Spleen (tissue), 11 donors: Measurements from ENCODE around the gene CPO. TPM values are rescaled to one million over a fixed set of nuclear protein-coding genes. Genes with fewer than 3 reads are reported as not detected.

ENCODE experiments used
- DNase-seq: peaks from one replicate; pipeline ENCODE4 v3.0.0-alpha.2; 2020
- H3K27ac ChIP-seq, 8 donors: fragments of 200-600 bp; sonication (generic) in 7 of 8; 1 replicate in 4 of 8; 2 replicates in 4 of 8; pipeline versions ENCODE4 v1.5.0 to v1.8.0; 2016 to 2021; ENCODE audit warnings: inconsistent platforms in 4 of 8, mild to moderate bottlenecking in 4 of 8, moderate library complexity in 1 of 8
- H3K27me3 ChIP-seq, 7 donors: fragments of 200-600 bp; sonication (generic) in 6 of 7; replicated peaks in 1 of 7; 1 replicate in 4 of 7; 2 replicates in 3 of 7; pipeline versions ENCODE4 v1.5.0 to v1.8.0; 2016 to 2021; ENCODE audit warnings: inconsistent platforms in 3 of 7, mild to moderate bottlenecking in 1 of 7
- H3K36me3 ChIP-seq, 6 donors: fragments of 200-600 bp; sonication (generic) in 5 of 6; 1 replicate in 4 of 6; 2 replicates in 2 of 6; pipeline versions ENCODE4 v1.5.0 to v1.8.0; 2016 to 2021; ENCODE audit warnings: inconsistent platforms in 2 of 6
- H3K4me1 ChIP-seq, 6 donors: fragments of 200-600 bp; sonication (generic) in 5 of 6; 1 replicate in 3 of 6; 2 replicates in 3 of 6; pipeline versions ENCODE4 v1.5.0 to v1.8.0; 2016 to 2021; ENCODE audit warnings: inconsistent platforms in 3 of 6
- H3K4me3 ChIP-seq, 8 donors: fragments of 200-600 bp; sonication (generic) in 7 of 8; 1 replicate in 4 of 8; 2 replicates in 4 of 8; pipeline versions ENCODE4 v1.5.0 to v1.8.0; 2016 to 2021; ENCODE audit warnings: inconsistent platforms in 4 of 8, mild to moderate bottlenecking in 4 of 8, moderate library complexity in 2 of 8
- H3K9me3 ChIP-seq, 8 donors: fragments of 200-600 bp; sonication (generic) in 7 of 8; 1 replicate in 4 of 8; 2 replicates in 4 of 8; pipeline versions ENCODE4 v1.5.0 to v1.8.0; 2016 to 2021; ENCODE audit warnings: inconsistent platforms in 4 of 8
- CTCF ChIP-seq, 11 experiments: fragments of 200-600 bp in 7 of 11; fragments of 450-650 bp in 4 of 11; sonication (generic) in 4 of 11; IDR thresholded peaks in 8 of 11; conservative IDR thresholded peaks in 3 of 11; 1 replicate in 7 of 11; 2 replicates in 4 of 11; pipeline versions ENCODE4 v1.4.0 to v1.8.0; 2016 to 2021; ENCODE audit warnings: antibody characterized with exemption in 11 of 11, inconsistent platforms in 4 of 11, mild to moderate bottlenecking in 1 of 11
- POLR2A ChIP-seq, 3 donors: fragments of 450-650 bp; IDR thresholded peaks; one replicate each; pipeline ENCODE4 v1.5.1; 2017; ENCODE audit warnings: antibody characterized with exemption in 3 of 3, mild to moderate bottlenecking in 1 of 3
- POLR2AphosphoS5 ChIP-seq, 3 donors: sonication (generic); formaldehyde crosslinking; IDR thresholded peaks; one replicate each; pipeline ENCODE4 v1.5.1; 2017; ENCODE audit warnings: antibody characterized with exemption in 3 of 3
- WGBS, 5 donors: extraction: QIAGEN DNeasy Blood & Tissue Kit in 3 of 5; methylation state at CpG; one replicate each; pipeline versions ENCODE4 v1.1.5 to v1.1.7; 2013 to 2018; 5-methylcytosine and 5-hydroxymethylcytosine counted together
- intact Hi-C: fragments of 100-400 bp; cut with DNase I; formaldehyde crosslinking; loops from one replicate; pipeline ENCODE4 v1.15.0; 2023; ENCODE audit warnings: low total_unique reads
- polyA plus RNA-seq, 3 donors: library from polyadenylated mRNA; stranded (reverse); fragments of 200-250 nt; gene quantifications; one replicate each; pipeline ENCODE4 v1.2.1, GENCODE V29; 2013
- total RNA-seq, 7 donors: library from RNA; depleted of rRNA in 3 of 7; stranded (reverse); fragments of >200 nt in 3 of 7; fragmentation: NEBNext Ultra II Directional in 4 of 7; extraction: Animal tissue kit (Norgen Biotek cat#: 25700) in 4 of 7; gene quantifications; one replicate each; pipeline versions ENCODE4 v1.1.0 to v1.2.1, GENCODE V29; 2016 to 2021
- donor health status: healthy with polysubstance abuse.
- donor health status: DM: no; HTN: no; CAD: no; lungs with moderate emphysema.
- donor health status: DM: no; HTN: no; CAD: no.
- donor health status: Bipolar disorder and iron deficiency.
- donor health status: healthy.
- donor health status: DM: no; HTN: no; CAD: no.
- donor health status: DM: yes; HTN: yes; CAD: no.

The CPO gene
- total and polyA plus RNA-seq, 10 donors: 0.10 to 0.28 (median 0.15) TPM; not detected in 6

- Histone ChIP-seq H3K27ac (no peak overlapping the region), H3K9me3 (no peaks in the 10 kb centered on the region), H3K36me3 (no peaks in the 10 kb centered on the region), H3K27me3 (no peaks in the 10 kb centered on the region), H3K4me3 (no peak overlapping the region), H3K4me1 (peaks cover 0 to 32% (median 17%) of the 10 kb centered on the region in 6 donors)
- WGBS, 5 donors: 76 to 96% (median 88%) methylated on average over 3 of the region's 3 CpGs
- TF ChIP-seq POLR2A (IDR thresholded peaks at IDR 0.05): no peak
- no peak for TF ChIP-seq POLR2AphosphoS5 (IDR thresholded peaks at IDR 0.05)
- TF ChIP-seq CTCF (IDR thresholded peaks at IDR 0.05 in 8 of 11, conservative IDR thresholded peaks at IDR 0.05 in 3 of 11): no peak
- no peak for DNase-seq
- intact Hi-C loops: loop anchor here (10.0 kb wide), 1 partner anchor 285 kb away; no protein-coding TSS in a partner anchor
Observed at GRCh38 chr2:206979365-206979764, 40.0 kb downstream of the CPO start.

DNA sequence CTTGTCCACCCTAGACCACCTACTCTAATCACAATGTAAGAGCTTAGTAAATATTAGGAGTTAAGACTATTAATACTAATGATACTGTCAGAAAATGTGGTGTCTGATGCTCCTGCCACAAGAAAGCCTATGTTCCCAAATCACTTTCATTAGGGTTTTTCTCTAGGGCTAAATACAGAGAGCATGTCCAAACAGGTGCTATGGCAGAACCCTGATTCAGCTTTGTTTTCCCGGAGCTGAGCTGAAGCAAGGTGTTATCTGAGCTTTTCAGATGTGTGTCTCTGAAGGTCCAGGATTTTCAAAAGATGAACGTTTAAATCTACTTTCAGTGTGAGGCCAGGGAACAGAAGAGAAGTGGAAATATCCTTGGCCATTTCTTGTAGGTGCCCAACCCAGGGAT lies 40.6 kb downstream of the CPO start:
- no peaks in the 10 kb centered on the region for H3K9me3 ChIP-seq
- no peaks in the 10 kb centered on the region for H3K27me3 ChIP-seq
- intact Hi-C loops: loop anchor here (10.0 kb wide), 2 partner anchors 175 to 285 kb away; no protein-coding TSS in a partner anchor
- no peak for TF ChIP-seq POLR2AphosphoS5 (IDR thresholded peaks at IDR 0.05)
- TF ChIP-seq CTCF (IDR thresholded peaks at IDR 0.05 in 8 of 11, conservative IDR thresholded peaks at IDR 0.05 in 3 of 11): no peak
- no peak for TF ChIP-seq POLR2A (IDR thresholded peaks at IDR 0.05)
- no peak for DNase-seq
- peaks cover 0 to 36% (median 17%) of the 10 kb centered on the region in 6 donors for H3K4me1 ChIP-seq
- no peaks in the 10 kb centered on the region for H3K36me3 ChIP-seq
- no peak overlapping the region for H3K27ac ChIP-seq
- WGBS, 5 donors: 58 to 84% (median 73%) methylated on average over 2 of the region's 2 CpGs
- no peak overlapping the region for H3K4me3 ChIP-seq

GRCh38 chr2:206980413-206980812 lies 41.1 kb downstream of the CPO start:
- Histone ChIP-seq H3K27me3 (no peaks in the 10 kb centered on the region), H3K4me1 (peaks cover 0 to 36% (median 17%) of the 10 kb centered on the region in 6 donors), H3K9me3 (no peaks in the 10 kb centered on the region), H3K4me3 (no peak overlapping the region), H3K27ac (no peak overlapping the region), H3K36me3 (no peaks in the 10 kb centered on the region)
- DNase-seq: no peak
- TF ChIP-seq POLR2A (IDR thresholded peaks at IDR 0.05) (no peak), POLR2AphosphoS5 (IDR thresholded peaks at IDR 0.05) (no peak), CTCF (IDR thresholded peaks at IDR 0.05 in 8 of 11, conservative IDR thresholded peaks at IDR 0.05 in 3 of 11) (no peak)
- intact Hi-C loops: loop anchor here (10.0 kb wide), 1 partner anchor 176 kb away; no protein-coding TSS in a partner anchor

- Histone ChIP-seq H3K27me3 (no peaks in the 10 kb centered on the region), H3K4me3 (no peak overlapping the region), H3K4me1 (peaks cover 0 to 36% (median 17%) of the 10 kb centered on the region in 6 donors), H3K9me3 (no peaks in the 10 kb centered on the region), H3K27ac (no peak overlapping the region), H3K36me3 (no peaks in the 10 kb centered on the region)
- TF ChIP-seq CTCF (IDR thresholded peaks at IDR 0.05 in 8 of 11, conservative IDR thresholded peaks at IDR 0.05 in 3 of 11): no peak
- TF ChIP-seq POLR2A (IDR thresholded peaks at IDR 0.05): no peak
- TF ChIP-seq POLR2AphosphoS5 (IDR thresholded peaks at IDR 0.05): no peak
- intact Hi-C loops: loop anchor here (10.0 kb wide), 1 partner anchor 176 kb away; no protein-coding TSS in a partner anchor
- WGBS, 5 donors: 76 to 87% (median 81%) methylated on average over 12 of the region's 12 CpGs
- DNase-seq: no peak
Observed at GRCh38 chr2:206981086-206981674, 41.9 kb downstream of the CPO start.
